Stomach smooth muscle (tissue), 2 donors: Measurements from ENCODE around the gene IFT20.

Experiments used
- H3K27ac ChIP-seq: one replicate; pipeline ENCODE4 v1.7.0; 2013; ENCODE audit warnings: mild to moderate bottlenecking, low read length, inconsistent platforms
- H3K27me3 ChIP-seq, 2 donors: one replicate each; pipeline ENCODE4 v1.7.0; 2013; ENCODE audit warnings: low read length in 2 of 2; ENCODE audit not compliant: insufficient read depth in 2 of 2, control insufficient read depth in 1 of 2
- H3K36me3 ChIP-seq, 2 donors: one replicate each; pipeline ENCODE4 v1.7.0; 2013; ENCODE audit warnings: low read length in 2 of 2; ENCODE audit not compliant: control insufficient read depth in 2 of 2, insufficient read depth in 2 of 2
- H3K4me1 ChIP-seq: one replicate; pipeline ENCODE4 v1.7.0; 2013; ENCODE audit warnings: low read length; ENCODE audit not compliant: control insufficient read depth, insufficient read depth
- H3K4me3 ChIP-seq, 2 donors: one replicate each; pipeline ENCODE4 v1.7.0; 2013; ENCODE audit warnings: low read length in 2 of 2
- H3K9ac ChIP-seq, 2 donors: one replicate each; pipeline ENCODE4 v1.7.0; 2013; ENCODE audit warnings: low read length in 2 of 2, mild to moderate bottlenecking in 1 of 2
- H3K9me3 ChIP-seq, 2 donors: one replicate each; pipeline ENCODE4 v1.7.0; 2013; ENCODE audit warnings: low read length in 2 of 2; ENCODE audit not compliant: control insufficient read depth in 2 of 2
- donor health status: healthy.
- donor health status: Pancreatic carcinoma.

IFT20 gene

GRCh38 chr17:28335201-28335958 is at the start of gene IFT20, which contains the start of gene TNFAIP1:
TSS of gene IFT20 (minus strand) at chr17:28335472. CDS start at chr17:28331985, 3,487 bp downstream.
TSS of gene TNFAIP1 (plus strand) at chr17:28335761. CDS start at chr17:28339522, 3,761 bp downstream.
- Histone ChIP-seq H3K27me3 (no peaks in the 10 kb centered on the region), H3K4me3 (peak within 1 kb of the TSS; percentile 95 to 96), H3K27ac (peak within 1 kb of the TSS; percentile 88), H3K9ac (peak within 1 kb of the TSS; percentile 94 to 97), H3K4me1 (peaks cover 31% of the 10 kb centered on the region), H3K36me3 (peaks cover 10 to 14% of the 10 kb centered on the region in 2 donors), H3K9me3 (no peaks in the 10 kb centered on the region)

- Histone ChIP-seq H3K27ac (no peak overlapping the region), H3K27me3 (no peaks in the 10 kb centered on the region), H3K9ac (no peak overlapping the region), H3K4me1 (peaks cover 8% of the 10 kb centered on the region), H3K9me3 (no peaks in the 10 kb centered on the region), H3K36me3 (peaks cover 8 to 12% of the 10 kb centered on the region in 2 donors), H3K4me3 (peak overlapping the region; percentile 12 to 59)
These were observed 49.7 kb upstream of the IFT20 start for GRCh38 chr17:28385037-28385400.

- Histone ChIP-seq H3K9me3 (no peaks in the 10 kb centered on the region), H3K27ac (no peak overlapping the region), H3K27me3 (no peaks in the 10 kb centered on the region), H3K36me3 (peaks cover 4 to 12% of the 10 kb centered on the region in 2 donors), H3K4me3 (peak overlapping the region; percentile 12 to 59), H3K9ac (peak overlapping the region in 1 of 2 donors; percentile 21), H3K4me1 (peaks cover 8% of the 10 kb centered on the region)
These were observed 49.2 kb upstream of the IFT20 start for GRCh38 chr17:28384281-28385036.

- Histone ChIP-seq H3K27ac (no peak overlapping the region), H3K27me3 (no peaks in the 10 kb centered on the region), H3K9me3 (no peaks in the 10 kb centered on the region), H3K9ac (no peak overlapping the region), H3K4me1 (peaks cover 8% of the 10 kb centered on the region), H3K36me3 (no peaks in the 10 kb centered on the region), H3K4me3 (peak overlapping the region in 1 of 2 donors; percentile 8)
These were observed 46.0 kb upstream of the IFT20 start for GRCh38 chr17:28381141-28381825.

GRCh38 chr17:28379814-28380801 is 44.8 kb upstream of the IFT20 start:
- H3K4me1 ChIP-seq: peaks cover 8% of the 10 kb centered on the region
- no peaks in the 10 kb centered on the region for H3K36me3 ChIP-seq
- no peak overlapping the region for H3K27ac ChIP-seq
- H3K9ac ChIP-seq: no peak overlapping the region
- H3K9me3 ChIP-seq: no peaks in the 10 kb centered on the region
- no peaks in the 10 kb centered on the region for H3K27me3 ChIP-seq
- H3K4me3 ChIP-seq: no peak overlapping the region

- no peaks in the 10 kb centered on the region for H3K27me3 ChIP-seq
- H3K9ac ChIP-seq: peak overlapping the region in 1 of 2 donors; percentile 65
- no peak overlapping the region for H3K27ac ChIP-seq
These were observed 37.6 kb upstream of the IFT20 start for GRCh38 chr17:28372945-28373274.

GRCh38 chr17:28372203-28372944 is 37.1 kb upstream of the IFT20 start:
- Histone ChIP-seq H3K27me3 (no peaks in the 10 kb centered on the region), H3K27ac (peak overlapping the region; percentile 79), H3K9me3 (no peaks in the 10 kb centered on the region), H3K4me1 (peaks cover 25% of the 10 kb centered on the region), H3K4me3 (peak overlapping the region; percentile 79 to 80), H3K36me3 (no peaks in the 10 kb centered on the region), H3K9ac (peak overlapping the region; percentile 47 to 65)

More at GRCh38 chr17:28372945-28373274, 37.6 kb upstream of the IFT20 start:
- H3K4me1 ChIP-seq: peaks cover 25% of the 10 kb centered on the region
- peak overlapping the region; percentile 79 to 80 for H3K4me3 ChIP-seq
- H3K9me3 ChIP-seq: no peaks in the 10 kb centered on the region
- no peaks in the 10 kb centered on the region for H3K36me3 ChIP-seq

GRCh38 chr17:28371245-28372202 is 36.3 kb upstream of the IFT20 start, which contains the start of gene SARM1:
TSS of gene SARM1 (plus strand) at chr17:28371694. CDS start at chr17:28372033, 339 bp downstream.
- H3K27ac ChIP-seq: peak within 1 kb of the TSS; percentile 79
- H3K9me3 ChIP-seq: no peaks in the 10 kb centered on the region
- peak within 1 kb of the TSS; percentile 58 to 65 for H3K9ac ChIP-seq
- peak within 1 kb of the TSS; percentile 79 to 80 for H3K4me3 ChIP-seq
- no peaks in the 10 kb centered on the region for H3K36me3 ChIP-seq
- H3K27me3 ChIP-seq: no peaks in the 10 kb centered on the region
- H3K4me1 ChIP-seq: peaks cover 25% of the 10 kb centered on the region

- peak overlapping the region; percentile 79 for H3K27ac ChIP-seq
- H3K36me3 ChIP-seq: no peaks in the 10 kb centered on the region
- H3K4me3 ChIP-seq: peak overlapping the region in 1 of 2 donors; percentile 79
- H3K4me1 ChIP-seq: peaks cover 25% of the 10 kb centered on the region
- H3K9me3 ChIP-seq: no peaks in the 10 kb centered on the region
- no peaks in the 10 kb centered on the region for H3K27me3 ChIP-seq
- peak overlapping the region; percentile 4 to 58 for H3K9ac ChIP-seq
These were observed 35.5 kb upstream of the IFT20 start for GRCh38 chr17:28370744-28371103.
